Measurements from ENCODE around the gene RNF208.

GRCh38 chr9:137171149-137171900 is 50.7 kb downstream of the RNF208 start:
- TF ChIP-seq CTCF (conservative IDR thresholded peaks at IDR 0.05 in 1 of 2, IDR thresholded peaks at IDR 0.05 in 1 of 2; ENCODE audit: low read depth in 1 of 2, low read length in 2 of 2) (no peak), EZH2 (IDR thresholded peaks at IDR 0.05; ENCODE audit: low read length, missing control alignments) (no peak)

Data from fibroblast of lung (primary cell).